ENCODE data around the gene NSUN7. TPM values are rescaled to one million over a fixed set of nuclear protein-coding genes. Genes with fewer than 3 reads are reported as not detected.

Gene NSUN7
- total RNA-seq, 2 experiments from 2014 or later = 0.16 to 0.23 TPM

GRCh38 chr4:40848251-40848650, 98.5 kb downstream of the NSUN7 start:
- POLR2A ChIA-PET = no interaction called here
- CTCF ChIA-PET = interaction anchor here (0.6 to 2.6 kb wide), 3 partner anchors 8 to 523 kb away, joined by 3 to 25 read pairs (median 3); no protein-coding TSS in a partner anchor
- Mint-ChIP-seq H3K27ac (no peak overlapping the region), H3K4me3 (no peak overlapping the region), H3K4me1 (no peaks in the 10 kb centered on the region), H3K27me3 (peaks cover 21% of the 10 kb centered on the region), H3K36me3 (ENCODE audit: low read depth) (no peaks in the 10 kb centered on the region), H3K9me3 (ENCODE audit: low read depth) (no peaks in the 10 kb centered on the region)
- ATAC-seq (no peak), DNase-seq (no peak)
- intact Hi-C loops (cut with DNase I, micrococcal nuclease) = no loop called here

- intact Hi-C loops (cut with DNase I, micrococcal nuclease) = no loop called here
- H3K4me3 Mint-ChIP-seq = no peak overlapping the region
- POLR2A ChIA-PET = no interaction called here
- CTCF ChIA-PET = interaction anchor here (0.6 to 2.6 kb wide), 6 partner anchors 9 to 1326 kb away, joined by 3 to 25 read pairs (median 4); no protein-coding TSS in a partner anchor
- H3K36me3 Mint-ChIP-seq (ENCODE audit: low read depth) = no peaks in the 10 kb centered on the region
- no peaks in the 10 kb centered on the region for H3K4me1 Mint-ChIP-seq
- DNase-seq = no peak
- peaks cover 24% of the 10 kb centered on the region for H3K27me3 Mint-ChIP-seq
- H3K27ac Mint-ChIP-seq = no peak overlapping the region
- no peaks in the 10 kb centered on the region for H3K9me3 Mint-ChIP-seq (ENCODE audit: low read depth)
- no peak for ATAC-seq
Measured at GRCh38 chr4:40848940-40849339, 99.2 kb downstream of the NSUN7 start.

GRCh38 chr4:40850496-40850895, 100.7 kb downstream of the NSUN7 start:
- no peak for ATAC-seq
- no peak overlapping the region for H3K4me3 Mint-ChIP-seq
- no peaks in the 10 kb centered on the region for H3K9me3 Mint-ChIP-seq (ENCODE audit: low read depth)
- H3K4me1 Mint-ChIP-seq = no peaks in the 10 kb centered on the region
- ChIA-PET CTCF (interaction anchor here (0.7 to 2.6 kb wide), 3 partner anchors 11 to 815 kb away, joined by 3 to 25 read pairs (median 3); no protein-coding TSS in a partner anchor), POLR2A (no interaction called here)
- H3K27me3 Mint-ChIP-seq = peaks cover 30% of the 10 kb centered on the region
- intact Hi-C loops (cut with DNase I, micrococcal nuclease) = no loop called here
- no peak overlapping the region for H3K27ac Mint-ChIP-seq
- H3K36me3 Mint-ChIP-seq (ENCODE audit: low read depth) = no peaks in the 10 kb centered on the region
- DNase-seq = no peak

- no peaks in the 10 kb centered on the region for H3K9me3 Mint-ChIP-seq (ENCODE audit: low read depth)
- peak overlapping the region; percentile 61 for H3K4me3 Mint-ChIP-seq
- no peaks in the 10 kb centered on the region for H3K36me3 Mint-ChIP-seq (ENCODE audit: low read depth)
- CTCF ChIA-PET = interaction anchor here (0.8 to 5.7 kb wide), 2 partner anchors 16 to 582 kb away, joined by 3 to 30 read pairs; no protein-coding TSS in a partner anchor
- no peak overlapping the region for H3K27ac Mint-ChIP-seq
- H3K27me3 Mint-ChIP-seq = peaks cover 45% of the 10 kb centered on the region
- H3K4me1 Mint-ChIP-seq = peaks cover 8% of the 10 kb centered on the region
- POLR2A ChIA-PET = no interaction called here
- ATAC-seq (no peak), DNase-seq (no peak)
- intact Hi-C loops (cut with DNase I, micrococcal nuclease) = no loop called here
Measured at GRCh38 chr4:40856277-40856839, 106.6 kb downstream of the NSUN7 start.

GRCh38 chr4:40856840-40857362, 107.1 kb downstream of the NSUN7 start:
- Mint-ChIP-seq H3K4me1 (peaks cover 8% of the 10 kb centered on the region), H3K27ac (no peak overlapping the region), H3K27me3 (peaks cover 46% of the 10 kb centered on the region), H3K36me3 (ENCODE audit: low read depth) (no peaks in the 10 kb centered on the region), H3K9me3 (ENCODE audit: low read depth) (no peaks in the 10 kb centered on the region), H3K4me3 (peak overlapping the region; percentile 61)
- DNase-seq (peak; percentile 79), ATAC-seq (peak; percentile 99)
- ChIA-PET CTCF (interaction anchor here (5.7 kb wide), 1 partner anchor 17 kb away, joined by 30 read pairs; no protein-coding TSS in a partner anchor), POLR2A (no interaction called here)
- intact Hi-C loops (cut with DNase I, micrococcal nuclease) = no loop called here

- H3K36me3 Mint-ChIP-seq (ENCODE audit: low read depth) = no peaks in the 10 kb centered on the region
- H3K4me3 Mint-ChIP-seq = no peak overlapping the region
- ChIA-PET CTCF (interaction anchor here (5.7 kb wide), 1 partner anchor 18 kb away, joined by 30 read pairs; no protein-coding TSS in a partner anchor), POLR2A (no interaction called here)
- ATAC-seq (no peak), DNase-seq (no peak)
- no peak overlapping the region for H3K27ac Mint-ChIP-seq
- intact Hi-C loops (cut with DNase I, micrococcal nuclease) = no loop called here
- H3K27me3 Mint-ChIP-seq = peaks cover 44% of the 10 kb centered on the region
- H3K4me1 Mint-ChIP-seq = peaks cover 8% of the 10 kb centered on the region
- no peaks in the 10 kb centered on the region for H3K9me3 Mint-ChIP-seq (ENCODE audit: low read depth)
Measured at GRCh38 chr4:40857956-40858355, 108.2 kb downstream of the NSUN7 start.

GRCh38 chr4:40858962-40859361, 109.2 kb downstream of the NSUN7 start:
- Mint-ChIP-seq H3K27me3 (peaks cover 39% of the 10 kb centered on the region), H3K9me3 (ENCODE audit: low read depth) (no peaks in the 10 kb centered on the region), H3K36me3 (ENCODE audit: low read depth) (no peaks in the 10 kb centered on the region), H3K4me1 (peaks cover 8% of the 10 kb centered on the region), H3K4me3 (no peak overlapping the region), H3K27ac (no peak overlapping the region)
- ChIA-PET CTCF (interaction anchor here (0.8 to 5.7 kb wide), 2 partner anchors 19 to 65 kb away, joined by 3 to 30 read pairs; no protein-coding TSS in a partner anchor), POLR2A (no interaction called here)
- DNase-seq = no peak
- intact Hi-C loops (cut with DNase I, micrococcal nuclease) = no loop called here
- no peak for ATAC-seq

Other genes starting within 250 kb of the NSUN7 start
- 1 to 10 TPM; 3.2 to 4.4 TPM for gene RBM47, start 120.1 kb upstream of the NSUN7 start, total RNA-seq